HG03025 (cell line): ENCODE data around the gene ZNF177.

Source experiments
- ATAC-seq: cut with Tn5 transposase; IDR thresholded peaks from one replicate; pipeline ENCODE4 v1.9.1; 2021; ENCODE audit warnings: mild to moderate bottlenecking, moderate library complexity; ENCODE audit not compliant: unreplicated experiment, low FRiP score

ZNF177 gene

GRCh38 chr19:9413240-9413954, 50.6 kb downstream of the ZNF177 start:
- no peak for ATAC-seq

GRCh38 chr19:9427941-9428340, 65.1 kb downstream of the ZNF177 start:
- ATAC-seq: no peak

- no peak for ATAC-seq
These were observed 67.6 kb downstream of the ZNF177 start for GRCh38 chr19:9430444-9430843.

- no peak for ATAC-seq
These were observed 68.7 kb downstream of the ZNF177 start for GRCh38 chr19:9431475-9431874.
